GM21367 (cell line): ENCODE results near the gene MYO1A.
"Not testable (repeated sequence)": the region's sequence is repeated elsewhere in the genome, so short reads cannot be mapped to it uniquely, and the experiment has no call there.

Experiments used
- ATAC-seq: cut with Tn5 transposase; IDR thresholded peaks from one replicate; pipeline ENCODE4 v1.9.1; 2021; ENCODE audit not compliant: unreplicated experiment

Gene MYO1A

GRCh38 chr12:57048423-57049118 is 1.4 kb downstream of the MYO1A start:
- no peak for ATAC-seq

GRCh38 chr12:57047981-57048380 is 1.9 kb downstream of the MYO1A start:
- ATAC-seq: no peak

GRCh38 chr12:57046947-57047890 is 2.7 kb downstream of the MYO1A start:
- ATAC-seq: no peak

- ATAC-seq: no peak
Observed at GRCh38 chr12:57046086-57046791, 3.7 kb downstream of the MYO1A start.

GRCh38 chr12:57044889-57045288 is 5.0 kb downstream of the MYO1A start:
- no peak for ATAC-seq

GRCh38 chr12:57044468-57044867 is 5.5 kb downstream of the MYO1A start:
- ATAC-seq: no peak

GRCh38 chr12:57042695-57043094 is 7.2 kb downstream of the MYO1A start:
- no peak for ATAC-seq

- ATAC-seq: no peak
Observed at GRCh38 chr12:57040750-57041149, 9.2 kb downstream of the MYO1A start.

GRCh38 chr12:57040211-57040610 is 9.7 kb downstream of the MYO1A start:
- no peak for ATAC-seq

GRCh38 chr12:57039016-57039798 is 10.7 kb downstream of the MYO1A start:
- no peak for ATAC-seq

- no peak for ATAC-seq
Observed at GRCh38 chr12:57037264-57037663, 12.7 kb downstream of the MYO1A start.

GRCh38 chr12:57033431-57033830 is 16.5 kb downstream of the MYO1A start:
- no peak for ATAC-seq

GRCh38 chr12:57031789-57032188 is 18.1 kb downstream of the MYO1A start:
- no peak for ATAC-seq

GRCh38 chr12:57031138-57031725 is 18.7 kb downstream of the MYO1A start:
- no peak for ATAC-seq

- no peak for ATAC-seq
Observed at GRCh38 chr12:57029457-57029856, 20.5 kb downstream of the MYO1A start.

GRCh38 chr12:57027805-57028153 is 22.1 kb downstream of the MYO1A start:
- no peak for ATAC-seq

- ATAC-seq: no peak
Observed at GRCh38 chr12:57027011-57027804, 22.7 kb downstream of the MYO1A start.

- ATAC-seq: no peak
Observed at GRCh38 chr12:57025196-57025595, 24.7 kb downstream of the MYO1A start.

GRCh38 chr12:57022324-57022723 is 27.6 kb downstream of the MYO1A start:
- ATAC-seq: not testable (repeated sequence)
